Stimulated activated CD4-positive, alpha-beta T cell treated with anti-CD3 and anti-CD28 coated beads, Interleukin-12 subunit alpha, Interleukin-12 subunit beta, amount 100 ng/mL, for 4 hours (primary cell): Measurements from ENCODE around the gene KATNAL1.
A peak's percentile ranks its signal among the peaks of the same experiment; 100 is the strongest.

Source experiments
- DNase-seq: peaks from one replicate; pipeline ENCODE4 v3.0.0-alpha.2; 2020

Gene KATNAL1

DNA sequence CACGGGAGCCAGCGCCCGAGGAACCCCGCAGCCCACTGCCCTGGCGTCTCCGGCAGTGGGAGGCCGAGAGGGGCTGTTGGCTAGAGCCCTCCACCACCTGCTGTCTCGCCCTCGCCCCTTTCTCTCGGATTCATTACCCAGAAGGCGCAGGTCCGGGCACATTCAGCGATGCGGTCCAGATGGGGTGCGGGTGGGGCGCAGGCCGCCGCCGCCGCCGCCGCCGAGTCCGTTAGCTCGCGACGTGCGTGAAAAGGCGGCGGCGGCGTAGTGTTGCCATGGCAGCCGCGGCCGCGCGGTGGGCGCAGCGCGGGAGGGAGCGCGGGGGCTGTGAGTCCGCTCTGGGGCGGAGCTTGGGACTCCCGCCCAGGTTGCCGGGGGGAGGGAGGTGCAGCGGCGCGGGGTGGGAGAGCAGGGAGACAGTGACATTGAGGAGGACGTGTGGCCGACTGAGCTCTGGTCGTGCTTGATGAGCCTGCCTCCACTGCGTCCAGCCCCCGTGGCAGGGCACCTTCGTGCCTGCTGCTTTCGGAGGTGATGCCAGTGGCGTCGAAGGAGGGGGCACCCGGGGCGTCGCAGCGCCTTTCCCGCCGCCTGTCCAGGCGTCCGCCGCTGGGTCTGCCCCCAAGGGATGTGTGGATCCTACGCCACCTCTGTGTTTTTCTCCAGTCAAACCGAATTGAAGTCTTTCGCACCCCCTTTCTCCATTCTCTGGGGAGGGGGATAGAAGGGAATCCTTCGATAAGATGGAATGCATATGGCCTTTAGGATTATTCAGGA lies at the start of gene KATNAL1:
KATNAL1 (minus strand) TSS at position 358 of the 777 bp plus-strand sequence. CDS start 23,774 bp downstream, outside the sequence.
- peak; percentile 66 for DNase-seq

GRCh38 chr13:30355839-30356238 lies 48.5 kb upstream of the KATNAL1 start:
- DNase-seq, result no peak

GRCh38 chr13:30355384-30355699 lies 48.0 kb upstream of the KATNAL1 start:
- DNase-seq, result no peak

DNA sequence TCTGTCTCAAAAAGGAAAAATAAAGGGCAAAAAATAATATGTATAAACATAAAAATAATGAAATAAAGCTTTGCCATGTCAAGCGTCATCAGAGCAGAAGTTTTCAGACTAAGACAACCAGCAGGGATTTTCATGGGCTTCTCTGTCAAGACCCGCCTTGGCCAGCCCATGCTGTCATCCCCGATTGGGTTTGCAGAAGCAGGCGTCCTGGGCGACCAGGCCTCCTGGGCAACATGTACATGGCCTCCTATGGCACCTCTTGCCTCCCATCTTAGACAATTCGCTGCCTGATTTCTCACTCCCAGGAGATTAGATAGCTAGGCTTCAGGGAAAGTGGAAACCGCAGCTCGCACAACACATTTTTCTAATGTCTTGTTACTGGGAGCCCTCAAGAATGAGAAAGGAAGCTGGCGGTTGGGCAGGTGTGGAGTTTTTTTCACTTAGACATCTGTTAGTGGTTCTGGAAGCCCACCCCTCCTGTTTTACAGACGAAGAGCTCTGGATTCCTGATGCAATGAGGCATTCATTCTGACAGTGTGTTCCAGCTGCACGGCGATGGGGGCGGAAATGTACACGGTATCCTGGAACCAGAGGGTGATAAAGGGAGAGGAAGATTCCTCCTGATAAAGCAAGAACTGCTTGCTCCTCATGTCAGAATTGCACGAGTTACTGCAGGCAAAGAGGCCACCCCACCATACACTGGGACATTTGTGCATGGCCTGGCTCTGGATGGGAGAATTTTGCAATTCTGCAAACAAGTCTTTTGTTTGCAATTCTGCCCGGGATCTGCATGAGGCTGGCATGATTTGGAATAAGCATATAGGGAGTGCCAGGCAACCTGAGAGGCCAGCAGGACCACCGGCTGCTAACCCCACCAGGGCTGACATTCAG lies 47.4 kb upstream of the KATNAL1 start:
- no peak for DNase-seq

DNA sequence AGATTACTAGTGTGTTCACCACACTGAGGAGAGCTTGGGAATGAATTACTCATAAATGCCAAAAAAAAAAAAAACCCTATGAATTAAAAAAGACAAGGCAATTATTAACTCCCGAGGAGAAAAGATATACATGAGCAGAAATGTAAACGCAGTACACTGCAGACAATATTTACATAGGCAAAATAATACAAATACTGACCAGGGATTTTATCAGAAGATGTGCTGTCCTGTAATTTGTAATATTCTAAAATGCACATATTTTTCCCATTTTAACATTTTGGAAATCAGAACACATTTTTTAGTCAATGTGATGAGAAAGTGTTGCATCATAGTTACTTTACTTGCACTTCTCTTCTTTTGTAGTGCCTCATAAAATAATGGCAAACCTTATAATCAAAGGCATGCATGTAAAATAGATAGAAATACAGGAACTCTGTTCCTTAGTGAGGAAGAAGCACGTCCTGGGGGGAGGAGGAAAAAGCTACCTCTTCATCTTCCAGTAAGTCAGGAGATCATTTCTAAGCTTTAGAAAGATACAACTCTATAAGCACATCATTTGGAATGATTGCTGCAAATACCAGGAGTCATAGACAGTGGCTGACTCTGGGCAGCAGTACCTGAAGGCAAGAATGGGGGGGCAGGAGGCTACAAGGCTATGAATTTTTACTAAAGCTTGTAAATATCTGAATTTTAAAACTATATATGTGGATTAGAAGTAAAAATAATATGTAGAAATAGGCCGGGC lies 46.3 kb upstream of the KATNAL1 start:
- DNase-seq, result no peak

GRCh38 chr13:30353060-30353459 lies 45.7 kb upstream of the KATNAL1 start:
- no peak for DNase-seq

DNA sequence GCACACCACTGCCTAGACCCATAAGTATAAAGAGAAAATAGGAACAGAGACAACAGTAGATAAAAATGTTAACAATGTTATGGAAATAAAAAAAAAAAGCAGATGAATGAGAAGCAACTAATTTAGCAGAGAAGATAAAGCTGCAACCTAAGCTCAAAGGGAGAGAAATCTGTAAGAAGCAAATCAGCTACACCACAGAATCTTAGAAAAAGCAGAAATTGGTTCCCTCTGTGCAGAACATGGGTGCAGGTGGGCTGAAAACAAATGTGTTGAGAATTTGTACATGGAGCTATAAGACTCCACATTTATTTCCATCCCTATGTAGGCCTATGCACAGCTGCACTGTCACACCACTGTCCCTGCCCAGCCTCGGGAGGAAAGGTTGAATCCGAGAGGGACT lies 44.8 kb upstream of the KATNAL1 start:
- no peak for DNase-seq

DNA sequence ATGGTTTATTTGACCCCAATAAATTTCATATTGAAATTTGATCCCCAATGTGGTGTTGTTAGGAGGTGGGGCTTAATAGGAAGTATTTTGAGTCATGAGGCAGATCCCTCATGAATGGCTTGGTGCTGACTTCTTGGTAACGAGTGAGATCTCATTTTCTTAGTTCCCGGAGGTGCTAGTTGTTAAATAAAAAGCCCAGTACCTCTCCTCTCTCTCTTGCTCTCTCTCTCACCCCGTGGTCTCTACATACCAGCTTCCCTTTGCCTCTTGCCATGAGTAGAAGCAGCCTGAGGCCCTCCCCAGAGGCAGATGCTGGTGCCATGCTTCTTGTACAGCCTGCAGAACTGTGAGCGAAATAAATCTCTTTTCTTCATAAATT lies 39.4 kb upstream of the KATNAL1 start:
- no peak for DNase-seq

DNA sequence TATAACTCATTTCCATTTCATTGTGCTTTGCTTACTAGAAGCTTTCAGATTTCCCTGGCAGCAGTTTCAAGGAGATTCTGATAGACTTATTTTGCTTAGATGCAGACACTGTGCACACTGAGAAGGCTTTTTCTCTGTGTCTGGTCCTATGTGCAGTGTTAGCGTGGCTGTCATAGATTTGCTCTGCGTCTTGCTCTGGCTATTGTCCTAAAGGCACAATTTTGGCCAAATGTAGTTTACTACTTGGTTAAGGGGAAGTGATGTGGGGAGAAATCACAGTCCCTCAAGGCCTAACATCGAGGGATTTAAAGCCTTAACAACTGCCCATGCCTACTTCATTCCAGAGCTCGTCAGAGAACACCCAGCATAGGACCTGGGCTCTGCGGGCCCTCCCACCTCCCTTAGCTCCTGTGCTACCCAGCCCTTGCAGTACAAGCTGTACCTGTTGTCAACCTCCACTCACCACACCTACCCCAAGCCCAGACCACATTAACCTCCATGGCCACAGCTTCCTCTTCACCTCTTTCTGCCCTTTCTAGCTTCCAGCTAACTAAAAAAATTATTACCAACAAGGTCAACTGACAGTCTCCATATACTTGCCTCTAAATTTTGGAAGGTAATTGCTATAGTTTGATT lies 38.9 kb upstream of the KATNAL1 start:
- DNase-seq, result peak; percentile 5

DNA sequence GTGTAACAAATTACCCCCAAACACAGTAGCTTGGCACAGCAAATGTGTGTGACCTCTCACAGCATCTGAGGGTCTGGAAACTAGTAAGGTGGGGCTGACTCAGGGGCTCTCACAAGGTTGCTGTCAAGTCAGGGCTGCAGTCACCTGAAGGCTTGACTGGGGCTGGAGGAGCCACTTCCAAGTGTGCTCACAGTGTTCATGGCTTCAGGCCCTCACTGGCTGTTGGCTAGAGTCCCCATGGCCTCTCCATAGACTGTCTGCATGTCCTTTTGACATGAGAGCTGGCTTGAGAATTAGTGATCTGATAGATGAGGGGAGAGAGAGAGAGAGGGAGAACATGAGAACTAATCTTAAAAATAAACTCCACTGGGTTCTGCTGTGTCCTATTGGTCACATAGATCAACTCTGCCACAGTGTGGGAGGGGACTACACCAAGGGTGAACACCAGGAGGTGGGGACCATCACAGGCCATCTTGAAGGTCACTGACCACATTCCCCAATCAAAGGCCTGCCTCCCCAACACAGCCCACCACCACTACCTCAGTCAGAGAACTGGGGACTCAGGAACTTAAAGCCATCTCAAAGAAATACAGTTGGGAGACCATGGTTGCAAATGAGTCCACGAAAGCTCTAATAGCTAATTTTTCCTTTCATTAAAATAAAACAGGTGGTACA lies 38.2 kb upstream of the KATNAL1 start:
- DNase-seq, result no peak

GRCh38 chr13:30341815-30342570 lies 34.6 kb upstream of the KATNAL1 start:
- DNase-seq, result no peak

DNA sequence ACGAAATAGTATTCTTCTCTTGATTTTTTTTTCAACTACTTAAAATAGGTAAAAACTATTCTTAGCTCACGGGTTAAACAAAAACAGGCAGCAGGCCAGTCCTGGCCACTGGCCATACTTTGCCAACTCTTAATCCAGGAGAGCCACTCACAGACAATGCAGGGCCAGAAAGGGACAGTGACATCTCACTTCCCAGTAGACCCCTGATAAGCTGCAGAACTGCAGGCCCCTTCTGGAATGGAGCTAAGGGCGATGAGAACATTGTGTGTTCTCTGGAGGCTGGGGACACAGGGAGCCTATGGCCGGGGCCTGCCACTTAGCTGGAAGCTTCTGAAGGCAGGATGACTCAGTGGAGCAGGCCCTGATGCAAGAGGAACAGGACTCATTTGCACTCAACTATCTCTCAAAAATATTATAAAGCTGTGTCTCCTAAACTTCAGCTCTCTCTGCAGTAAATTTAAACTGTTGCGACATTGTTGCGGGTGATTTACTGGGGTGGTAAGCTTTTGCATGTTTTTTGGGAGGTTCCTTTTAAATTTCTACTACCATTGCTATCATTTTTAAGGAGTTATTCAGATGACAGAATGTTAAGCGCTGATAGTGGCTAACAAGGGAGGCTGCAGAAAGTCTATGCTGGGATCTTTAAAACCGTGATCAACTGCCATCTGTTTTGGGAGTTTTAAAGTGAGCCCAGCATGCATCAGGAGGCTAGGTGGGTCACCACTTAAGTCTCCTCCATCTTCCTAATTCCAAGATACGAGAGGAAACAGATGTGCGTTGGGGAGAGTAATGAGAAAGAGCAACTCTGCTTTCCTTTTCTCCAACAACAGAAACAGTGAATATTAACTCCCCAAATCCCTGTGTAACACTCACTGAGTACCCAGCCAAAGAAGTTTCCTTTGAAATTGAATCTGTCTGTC lies 33.2 kb upstream of the KATNAL1 start:
- DNase-seq, result no peak

DNA sequence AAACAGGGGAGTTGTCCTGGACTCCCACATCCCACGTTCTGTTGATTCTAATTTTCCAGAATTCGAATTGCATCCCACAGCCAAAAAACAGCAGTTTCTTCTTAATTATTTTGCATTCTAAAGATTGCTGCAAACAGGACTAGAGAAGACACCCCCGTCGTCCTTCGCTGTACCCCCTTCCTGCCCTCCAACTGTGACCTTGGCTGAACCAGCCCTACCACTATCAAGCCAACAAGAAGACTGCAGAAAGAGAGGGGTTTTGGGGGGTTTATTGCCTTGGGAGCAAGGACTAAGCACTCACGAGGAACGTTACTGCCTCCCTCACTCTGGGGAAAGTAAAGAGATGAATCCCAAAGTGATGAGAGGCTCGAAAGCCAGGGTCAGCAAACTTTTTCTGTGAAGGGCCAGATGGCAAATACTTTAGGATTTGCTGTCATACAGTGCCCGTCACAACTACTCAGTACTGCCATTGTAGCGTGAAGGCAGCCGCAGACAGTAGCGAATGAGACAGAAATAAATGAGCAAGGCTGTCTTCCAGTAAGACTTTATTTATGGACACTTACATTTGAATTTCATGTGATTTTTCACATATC lies 32.5 kb upstream of the KATNAL1 start:
- DNase-seq, result no peak

GRCh38 chr13:30338952-30339351 lies 31.6 kb upstream of the KATNAL1 start:
- no peak for DNase-seq

- no peak for DNase-seq
These were observed 31.0 kb upstream of the KATNAL1 start for GRCh38 chr13:30338331-30338851.

GRCh38 chr13:30337061-30337610 lies 29.8 kb upstream of the KATNAL1 start:
- DNase-seq, result no peak

DNA sequence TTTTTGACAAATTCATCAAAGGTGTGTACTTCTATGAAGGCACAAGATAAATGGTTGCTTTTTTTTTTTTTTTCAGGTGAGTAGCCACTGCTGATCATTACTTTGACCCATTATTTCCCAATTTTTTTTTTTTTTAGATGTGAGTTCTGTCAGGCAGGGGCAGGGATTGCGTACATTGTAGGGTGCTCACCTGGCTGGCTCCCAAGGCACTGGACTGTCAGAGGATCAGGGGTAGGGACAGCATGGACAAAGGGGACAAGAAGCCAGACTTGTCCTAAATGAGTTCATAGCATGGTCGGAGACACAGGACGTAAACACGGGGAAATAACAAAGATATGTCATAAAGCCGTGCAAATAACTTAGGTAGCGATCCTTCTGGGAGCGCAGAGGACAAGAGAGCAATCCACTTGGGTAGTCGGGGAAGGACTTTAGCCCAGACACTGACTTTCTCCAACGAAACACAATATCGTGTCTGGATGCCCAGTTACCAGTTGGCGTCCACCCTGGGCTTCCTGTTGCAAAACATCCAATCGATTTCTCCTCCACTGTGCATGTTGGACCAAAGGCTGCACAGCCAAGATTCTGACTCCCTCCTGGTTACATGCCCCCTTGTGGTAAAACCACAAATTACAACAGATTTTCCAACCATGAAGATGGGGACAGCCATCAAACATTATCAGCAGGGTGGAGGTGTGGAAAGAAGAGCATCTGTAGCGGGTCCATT lies 27.5 kb upstream of the KATNAL1 start:
- DNase-seq, result no peak

DNA sequence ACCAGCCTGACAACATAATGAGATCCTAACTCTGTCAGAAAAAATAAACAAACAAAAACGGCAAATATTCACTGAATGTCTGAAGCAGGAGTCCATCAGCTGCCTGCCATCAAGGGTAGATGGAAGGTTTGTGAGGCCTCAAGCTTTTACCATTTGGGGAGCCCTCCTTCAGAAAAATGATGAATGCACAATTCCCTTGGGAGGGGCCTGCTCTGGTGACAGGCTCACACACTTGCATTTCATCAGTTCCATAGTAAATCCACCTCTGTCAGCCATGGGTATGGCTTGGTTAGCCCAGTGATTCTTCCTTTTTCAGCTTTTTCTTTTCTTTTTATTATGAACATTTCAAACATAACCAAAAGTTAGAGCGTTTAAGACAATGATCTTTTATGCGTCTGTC lies 26.3 kb upstream of the KATNAL1 start:
- no peak for DNase-seq
